Natural killer cell treated with Interleukin-12 subunit alpha and Interleukin-12 subunit beta and Interleukin-15 and Interleukin-18, amount 100 ng/mL, for 72 hours (primary cell): ENCODE measurements around the gene PYROXD2. TPM values are rescaled to one million over a fixed set of nuclear protein-coding genes. Genes with fewer than 3 reads are reported as not detected.
A peak's percentile ranks its signal among the peaks of the same experiment; 100 is the strongest.

ENCODE experiments used
- ATAC-seq, 2 donors: fragments of 150-1000 bp; cut with Tn5 transposase in 1 of 2; sonication (Bioruptor Pico), chemical (Tn5 transposase) in 1 of 2; 2 replicates each; pipeline ENCODE4 v1.10.0; 2021
- DNase-seq: peaks from one replicate; pipeline ENCODE4 v3.0.0; 2022; ENCODE audit warnings: low spot score
- H3K27ac Mint-ChIP-seq, 2 donors: 1 replicate in 1 of 2; 2 replicates in 1 of 2; pipeline ENCODE4 v1.8.0; 2022; ENCODE audit warnings: mixed read lengths in 2 of 2, mild to moderate bottlenecking in 1 of 2, moderate library complexity in 1 of 2
- H3K27me3 Mint-ChIP-seq, 2 donors: 1 replicate in 1 of 2; 2 replicates in 1 of 2; pipeline ENCODE4 v1.8.0; 2022; ENCODE audit warnings: mixed read lengths in 2 of 2
- H3K36me3 Mint-ChIP-seq: one replicate; pipeline ENCODE4 v1.8.0; 2022; ENCODE audit warnings: mixed read lengths
- H3K4me1 Mint-ChIP-seq, 2 donors: 1 replicate in 1 of 2; 2 replicates in 1 of 2; pipeline ENCODE4 v1.8.0; 2022; ENCODE audit warnings: low read depth in 2 of 2, mixed read lengths in 2 of 2, mild to moderate bottlenecking in 1 of 2
- H3K4me3 Mint-ChIP-seq: one replicate; pipeline ENCODE4 v1.8.0; 2022; ENCODE audit warnings: mixed read lengths
- H3K9me3 Mint-ChIP-seq: 2 replicates; pipeline ENCODE4 v1.8.0; 2022; ENCODE audit warnings: mixed read lengths
- total RNA-seq, 2 donors: library from RNA; stranded (reverse); gene quantifications; one replicate each; pipeline ENCODE4 v1.2.3, GENCODE V29; 2022

Gene PYROXD2
- total RNA-seq, 2 donors from 2014 or later, result 6.1 to 7.2 TPM

DNA sequence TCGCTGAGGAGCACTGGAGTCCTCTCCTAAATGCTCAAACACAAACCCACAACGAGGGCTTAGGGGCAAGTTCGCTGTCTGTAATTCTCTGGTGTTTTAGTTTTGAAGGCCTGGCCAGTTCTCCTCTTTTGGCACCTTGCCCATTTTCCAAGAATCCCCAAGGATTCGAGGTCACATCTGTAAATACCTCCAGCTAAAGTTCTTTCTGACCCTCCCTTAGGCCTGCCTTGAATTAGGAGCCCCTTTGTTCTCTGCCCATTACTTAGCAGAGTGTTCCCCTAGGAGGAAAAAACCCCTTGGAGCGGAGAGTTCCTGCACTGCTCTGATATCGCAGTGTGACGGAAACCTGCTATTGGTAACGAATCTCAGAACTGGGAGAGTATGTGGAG is 743 bp upstream of the PYROXD2 start:
- no peak for DNase-seq
- no peak for ATAC-seq
- Mint-ChIP-seq H3K4me3 (no peak overlapping the region), H3K4me1 (peaks cover 11 to 14% of the 10 kb centered on the region in 2 donors), H3K27ac (peak overlapping the region in 1 of 2 donors; percentile 70), H3K36me3 (no peaks in the 10 kb centered on the region), H3K9me3 (no peaks in the 10 kb centered on the region), H3K27me3 (no peaks in the 10 kb centered on the region)

DNA sequence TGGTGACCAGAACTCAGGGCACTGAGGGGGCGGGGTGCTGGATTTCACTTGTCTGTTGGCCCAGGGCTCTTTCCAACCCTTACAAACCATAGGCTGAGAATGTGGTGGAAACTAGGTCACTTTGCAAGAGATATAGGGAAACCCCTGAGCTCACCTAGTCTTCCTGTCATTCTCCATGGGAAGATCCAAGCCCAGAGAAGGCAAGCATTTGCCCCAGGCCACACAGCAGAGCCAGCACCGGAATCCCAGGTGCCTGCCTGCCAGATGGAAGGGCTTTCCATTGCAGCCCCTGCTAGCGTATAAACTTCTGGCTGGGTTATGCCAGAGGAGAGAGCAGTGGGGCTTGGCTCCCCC is 427 bp downstream of the PYROXD2 start:
- Mint-ChIP-seq H3K9me3 (no peaks in the 10 kb centered on the region), H3K4me3 (peak overlapping the region; percentile 81), H3K4me1 (peaks cover 11 to 12% of the 10 kb centered on the region in 2 donors), H3K27ac (peak overlapping the region; percentile 70 to 83), H3K36me3 (no peaks in the 10 kb centered on the region), H3K27me3 (no peaks in the 10 kb centered on the region)
- DNase-seq (no peak), ATAC-seq (no peak)

DNA sequence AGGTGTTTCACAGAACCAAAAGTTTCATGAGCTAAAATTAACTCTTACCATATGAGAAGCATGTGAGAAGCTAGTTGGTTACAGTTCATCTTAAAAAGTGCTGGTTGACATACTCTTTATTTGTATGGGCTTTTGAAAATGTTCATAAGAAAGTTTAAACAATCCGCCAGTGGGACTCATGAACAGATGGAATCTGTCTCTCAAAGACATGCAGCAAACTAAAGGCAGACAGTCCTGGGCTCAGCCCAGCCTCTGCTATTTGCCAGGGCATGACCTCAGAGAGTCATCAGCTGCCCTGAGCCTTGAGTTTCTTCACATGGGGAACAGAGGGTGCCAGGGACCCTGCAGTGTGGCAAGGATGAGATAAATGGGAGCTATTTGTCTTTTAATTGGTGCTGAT is 3.2 kb downstream of the PYROXD2 start:
- H3K4me3 Mint-ChIP-seq, result no peak overlapping the region
- H3K27me3 Mint-ChIP-seq, result no peaks in the 10 kb centered on the region
- H3K27ac Mint-ChIP-seq, result no peak overlapping the region
- DNase-seq (no peak), ATAC-seq (no peak)
- H3K4me1 Mint-ChIP-seq, result peaks cover 11 to 15% of the 10 kb centered on the region in 2 donors
- H3K9me3 Mint-ChIP-seq, result no peaks in the 10 kb centered on the region
- no peaks in the 10 kb centered on the region for H3K36me3 Mint-ChIP-seq

DNA sequence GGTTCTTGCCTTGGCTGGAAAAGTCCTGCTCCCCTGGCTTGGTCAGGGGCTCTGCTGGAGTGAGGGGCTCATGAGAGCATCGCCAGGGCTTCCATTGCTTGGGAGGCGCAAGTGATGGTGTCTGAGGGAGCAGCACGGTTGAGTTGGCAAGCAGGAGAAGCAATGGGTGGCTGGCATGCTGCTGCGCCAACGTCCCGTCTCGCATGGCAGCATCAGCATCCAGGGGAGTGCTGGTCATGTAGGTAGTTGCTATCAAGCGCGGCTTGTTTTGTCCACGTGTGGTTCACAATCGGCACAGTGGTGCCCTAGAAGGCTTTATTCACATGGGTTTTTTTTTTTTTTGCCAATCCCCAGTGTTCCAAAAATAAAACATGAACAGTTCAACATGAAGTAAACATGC is 3.8 kb downstream of the PYROXD2 start:
- no peaks in the 10 kb centered on the region for H3K27me3 Mint-ChIP-seq
- no peak for DNase-seq
- no peaks in the 10 kb centered on the region for H3K36me3 Mint-ChIP-seq
- peaks cover 11 to 15% of the 10 kb centered on the region in 2 donors for H3K4me1 Mint-ChIP-seq
- H3K9me3 Mint-ChIP-seq, result no peaks in the 10 kb centered on the region
- ATAC-seq, result no peak
- no peak overlapping the region for H3K4me3 Mint-ChIP-seq
- no peak overlapping the region for H3K27ac Mint-ChIP-seq

DNA sequence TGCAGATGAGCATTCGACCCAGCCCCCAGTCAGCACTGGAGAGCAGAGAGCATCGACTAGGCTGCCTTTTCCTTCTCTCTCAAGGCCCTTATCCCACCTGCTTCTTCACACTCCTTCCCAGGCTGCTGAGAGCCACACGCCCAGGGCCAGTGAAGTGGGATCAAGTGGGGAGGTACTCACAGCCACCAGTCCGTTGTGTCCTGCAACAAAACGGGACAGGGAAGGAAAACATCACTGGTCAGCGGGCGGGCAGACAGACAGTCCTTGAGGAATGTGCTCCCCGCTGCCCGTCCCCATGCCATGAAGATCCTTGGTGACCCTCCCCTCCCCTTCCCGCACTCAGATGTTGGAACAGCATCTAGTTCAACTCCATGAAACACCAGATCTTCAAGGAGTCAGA is 4.2 kb downstream of the PYROXD2 start:
- no peaks in the 10 kb centered on the region for H3K9me3 Mint-ChIP-seq
- H3K27ac Mint-ChIP-seq, result no peak overlapping the region
- ATAC-seq (no peak), DNase-seq (no peak)
- peaks cover 11 to 15% of the 10 kb centered on the region in 2 donors for H3K4me1 Mint-ChIP-seq
- H3K4me3 Mint-ChIP-seq, result no peak overlapping the region
- H3K36me3 Mint-ChIP-seq, result no peaks in the 10 kb centered on the region
- no peaks in the 10 kb centered on the region for H3K27me3 Mint-ChIP-seq

DNA sequence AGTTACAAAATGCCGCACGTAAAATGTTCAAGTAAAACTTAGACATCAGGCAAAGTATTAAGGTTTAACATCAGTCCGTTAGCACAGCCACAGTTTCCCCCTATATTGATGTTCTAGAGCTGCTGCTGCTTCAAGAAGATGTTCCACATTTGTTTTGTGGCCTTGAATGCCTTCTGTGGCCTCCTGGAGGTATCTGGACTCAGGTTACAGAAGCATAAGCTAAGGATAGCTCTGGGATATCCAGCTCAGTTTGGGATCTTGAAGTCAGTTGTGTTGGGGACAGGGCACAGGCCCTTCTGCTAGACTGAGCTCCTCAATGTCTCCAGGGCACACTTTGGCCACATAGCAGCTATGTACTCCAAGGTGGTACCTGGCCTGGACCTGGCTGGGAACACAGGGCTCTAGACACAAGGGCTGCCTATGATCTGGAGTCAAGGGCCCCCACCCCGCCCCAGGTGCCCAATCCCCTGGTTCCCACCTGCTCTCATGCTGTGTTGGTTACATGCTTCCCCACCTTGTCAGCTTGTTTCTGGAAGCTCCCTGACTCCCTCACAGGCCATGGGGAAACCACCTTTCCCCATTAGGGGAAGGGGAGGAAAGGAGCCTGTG is 4.7 kb downstream of the PYROXD2 start:
- H3K9me3 Mint-ChIP-seq, result no peaks in the 10 kb centered on the region
- DNase-seq (no peak), ATAC-seq (no peak)
- no peaks in the 10 kb centered on the region for H3K36me3 Mint-ChIP-seq
- H3K4me3 Mint-ChIP-seq, result no peak overlapping the region
- peaks cover 11 to 15% of the 10 kb centered on the region in 2 donors for H3K4me1 Mint-ChIP-seq
- no peak overlapping the region for H3K27ac Mint-ChIP-seq
- no peaks in the 10 kb centered on the region for H3K27me3 Mint-ChIP-seq

DNA sequence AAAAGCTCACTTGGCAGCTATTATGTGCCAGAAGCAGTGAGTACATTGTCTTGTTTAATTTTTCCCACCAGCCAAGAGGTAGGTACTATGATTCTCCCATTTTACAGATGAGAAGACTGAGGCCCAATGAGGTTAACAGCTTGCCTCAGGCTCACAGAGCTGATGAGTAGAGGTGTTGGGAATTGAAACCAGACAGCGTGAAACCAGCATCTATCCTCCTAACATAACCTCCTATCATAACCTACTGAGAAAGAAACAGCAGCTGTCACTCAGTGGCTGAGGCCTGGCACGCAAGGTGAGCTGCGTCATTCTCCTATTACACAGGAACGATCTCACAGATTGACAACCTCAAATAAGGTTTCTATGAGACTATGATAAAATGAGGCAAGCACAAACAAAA is 6.2 kb downstream of the PYROXD2 start:
- peak in 1 of 2 donors; percentile 70 for ATAC-seq
- H3K27me3 Mint-ChIP-seq, result no peaks in the 10 kb centered on the region
- no peak overlapping the region for H3K27ac Mint-ChIP-seq

DNA sequence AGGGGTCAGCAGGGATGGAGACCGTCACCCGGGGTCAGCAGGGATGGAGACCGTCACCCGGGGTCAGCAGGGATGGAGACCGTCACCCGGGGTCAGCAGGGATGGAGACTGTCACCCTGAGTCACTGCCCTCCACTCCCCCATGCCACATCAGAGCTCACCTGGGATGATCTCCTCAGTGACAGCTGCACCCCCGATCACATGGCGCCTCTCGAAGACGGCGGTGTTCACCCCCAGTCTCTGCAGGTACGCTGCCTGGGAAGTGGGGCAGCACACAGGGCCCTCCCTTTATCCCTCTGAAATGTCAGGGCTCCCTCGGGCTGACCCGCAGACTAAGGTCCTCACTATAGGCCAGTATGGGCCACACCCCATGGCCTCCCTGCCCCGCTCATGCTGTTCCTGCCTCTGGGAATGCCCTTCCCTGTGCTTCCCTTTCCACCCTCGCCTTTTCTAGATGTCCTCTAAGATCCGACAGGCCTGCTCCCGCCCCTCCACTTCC is 7.2 kb downstream of the PYROXD2 start:
- H3K36me3 Mint-ChIP-seq, result peaks cover 7% of the 10 kb centered on the region
- ATAC-seq (no peak), DNase-seq (no peak)
- peaks cover 19% of the 10 kb centered on the region in 2 donors for H3K4me1 Mint-ChIP-seq
- no peak overlapping the region for H3K4me3 Mint-ChIP-seq
- no peak overlapping the region for H3K27ac Mint-ChIP-seq
- H3K27me3 Mint-ChIP-seq, result no peaks in the 10 kb centered on the region
- H3K9me3 Mint-ChIP-seq, result no peaks in the 10 kb centered on the region

More for the DNA sequence above, 6.2 kb downstream of the PYROXD2 start:
- Mint-ChIP-seq H3K4me1 (peaks cover 12 to 15% of the 10 kb centered on the region in 2 donors), H3K4me3 (no peak overlapping the region), H3K9me3 (no peaks in the 10 kb centered on the region), H3K36me3 (peaks cover 1% of the 10 kb centered on the region)
- DNase-seq, result no peak

DNA sequence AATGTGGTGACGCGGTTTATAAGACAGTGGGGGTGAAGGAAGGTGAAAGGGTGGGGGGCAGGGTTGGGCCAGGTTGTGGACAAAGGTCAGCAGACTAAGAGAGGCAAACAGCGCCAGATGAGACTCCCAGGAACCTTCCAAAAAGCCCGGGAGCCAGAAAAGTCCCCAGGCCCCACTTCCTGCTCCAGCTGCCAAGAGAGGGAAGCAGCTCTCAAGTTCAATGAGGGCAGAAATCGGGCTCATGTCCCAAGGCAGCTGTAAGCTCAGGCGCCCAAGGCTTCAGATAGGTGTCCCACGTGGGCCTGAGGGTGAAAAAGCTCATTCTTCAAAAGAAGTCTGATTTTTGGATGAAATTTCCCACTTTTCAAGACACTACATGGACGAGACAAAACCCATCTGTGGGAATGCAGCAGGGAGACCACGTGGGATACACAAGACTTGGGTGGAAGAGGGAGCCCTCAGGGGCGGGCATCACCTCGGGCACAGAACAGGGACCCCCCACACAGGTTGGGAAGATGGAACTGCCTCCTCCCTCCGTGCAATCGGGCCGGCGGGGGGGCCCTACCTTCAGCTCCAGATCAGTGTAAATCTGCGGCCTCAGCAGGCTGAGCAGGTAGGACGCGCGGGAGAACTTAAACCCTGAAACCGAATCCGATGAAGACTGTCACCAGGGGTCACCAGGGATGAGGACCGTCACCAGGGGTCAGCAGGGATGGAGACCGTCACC is 7.8 kb downstream of the PYROXD2 start:
- Mint-ChIP-seq H3K4me1 (peaks cover 19% of the 10 kb centered on the region in 2 donors), H3K36me3 (peaks cover 7% of the 10 kb centered on the region), H3K9me3 (no peaks in the 10 kb centered on the region), H3K4me3 (no peak overlapping the region), H3K27ac (no peak overlapping the region), H3K27me3 (no peaks in the 10 kb centered on the region)
- ATAC-seq (no peak), DNase-seq (no peak)

DNA sequence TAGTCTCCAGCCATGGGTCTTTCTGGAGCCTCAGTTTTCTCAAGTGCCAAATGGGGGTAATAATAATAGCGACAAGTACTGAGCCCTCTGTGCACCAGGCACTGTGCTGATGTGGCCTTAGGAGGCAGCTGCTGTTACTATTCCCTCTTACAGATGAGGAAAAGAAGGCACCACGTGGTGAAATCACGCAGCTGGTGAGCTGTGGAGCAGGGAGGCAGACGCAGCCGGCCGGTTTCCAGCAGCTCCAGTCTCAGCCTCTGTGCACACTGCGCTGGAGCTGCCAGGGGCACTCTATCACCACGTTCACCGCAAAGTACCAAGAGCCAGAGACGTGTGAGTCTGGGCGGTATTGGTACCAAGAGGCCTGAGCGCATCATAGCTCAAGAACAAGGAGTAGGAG is 9.6 kb downstream of the PYROXD2 start:
- ATAC-seq (no peak), DNase-seq (no peak)
- peaks cover 7% of the 10 kb centered on the region for H3K36me3 Mint-ChIP-seq
- no peaks in the 10 kb centered on the region for H3K9me3 Mint-ChIP-seq
- H3K27ac Mint-ChIP-seq, result no peak overlapping the region
- no peak overlapping the region for H3K4me3 Mint-ChIP-seq
- no peaks in the 10 kb centered on the region for H3K27me3 Mint-ChIP-seq
- H3K4me1 Mint-ChIP-seq, result peaks cover 21% of the 10 kb centered on the region in 2 donors

DNA sequence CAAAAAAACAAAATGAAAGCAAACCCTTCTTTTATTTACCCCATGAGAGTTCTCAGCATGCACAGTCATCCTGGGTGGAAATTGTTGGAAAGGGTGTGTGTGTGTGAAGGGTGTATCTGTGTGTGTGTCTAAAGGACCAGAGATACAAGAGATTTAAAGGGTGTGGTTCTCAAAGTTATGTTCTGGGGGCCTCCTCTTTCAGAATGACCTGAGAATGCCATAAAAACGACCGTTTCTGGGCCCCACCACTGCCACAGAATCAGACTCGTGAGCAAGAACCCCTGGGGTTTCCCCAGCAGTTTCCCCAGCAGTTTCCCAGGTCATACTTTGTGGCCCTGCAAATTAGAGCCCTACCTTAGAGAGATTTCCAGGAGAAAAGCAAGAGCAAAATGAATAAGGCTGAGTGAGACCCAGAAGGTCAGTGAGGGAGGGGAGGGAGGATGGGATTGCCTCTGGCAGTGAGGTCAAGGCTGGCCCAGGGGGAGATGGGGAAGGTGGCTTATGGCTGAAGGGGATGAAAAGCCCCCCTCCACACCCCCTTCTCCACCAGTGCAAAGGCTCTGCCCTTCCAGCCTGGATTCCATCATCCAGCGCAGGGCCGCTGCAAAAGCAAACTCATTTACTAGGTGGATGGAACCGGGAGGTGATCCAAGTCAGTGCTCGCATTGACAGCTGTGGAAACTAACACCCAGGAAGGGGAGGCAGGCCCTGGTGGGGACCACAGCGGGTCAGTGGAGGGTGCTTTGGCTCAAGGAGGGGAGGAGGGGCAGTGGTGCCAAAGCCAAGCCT is 10.2 kb downstream of the PYROXD2 start:
- peaks cover 7% of the 10 kb centered on the region for H3K36me3 Mint-ChIP-seq
- H3K27me3 Mint-ChIP-seq, result no peaks in the 10 kb centered on the region
- no peaks in the 10 kb centered on the region for H3K9me3 Mint-ChIP-seq
- peak overlapping the region; percentile 19 to 79 for H3K27ac Mint-ChIP-seq
- peak overlapping the region; percentile 77 for H3K4me3 Mint-ChIP-seq
- no peak for DNase-seq
- H3K4me1 Mint-ChIP-seq, result peaks cover 23 to 24% of the 10 kb centered on the region in 2 donors
- peak; percentile 53 to 68 for ATAC-seq

DNA sequence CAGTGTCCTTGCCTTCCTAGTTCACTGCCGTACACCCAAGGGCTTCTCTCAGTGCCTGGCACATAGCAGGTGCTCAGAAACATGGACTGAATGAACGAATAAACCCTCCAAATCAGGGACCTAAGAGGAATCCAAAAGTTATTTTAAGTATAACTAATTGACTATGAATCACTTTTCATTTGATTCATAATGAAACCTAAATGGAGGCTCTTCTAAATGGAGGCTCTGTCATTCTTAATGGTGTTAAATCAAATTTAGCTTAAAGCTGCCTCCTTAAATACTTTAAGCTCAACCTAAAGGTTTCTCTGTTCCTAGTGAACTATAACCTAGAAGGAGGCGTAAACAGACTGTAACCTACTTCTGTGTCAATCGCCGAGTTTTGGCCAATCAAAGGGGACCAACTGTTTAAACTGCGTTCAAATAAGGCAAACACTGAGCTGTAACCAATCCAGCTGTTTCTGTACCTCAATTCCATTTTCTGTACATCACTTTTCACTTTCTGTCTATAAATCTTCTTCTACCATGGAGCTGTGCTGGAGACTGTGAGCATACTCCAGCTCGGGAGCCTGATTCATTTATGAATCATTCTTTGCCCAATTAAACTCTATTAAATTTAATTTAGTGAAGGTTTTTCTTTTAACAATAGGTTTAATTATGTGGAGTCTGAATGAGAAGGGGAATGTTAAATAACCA is 11.0 kb downstream of the PYROXD2 start:
- no peaks in the 10 kb centered on the region for H3K9me3 Mint-ChIP-seq
- no peaks in the 10 kb centered on the region for H3K27me3 Mint-ChIP-seq
- peaks cover 7% of the 10 kb centered on the region for H3K36me3 Mint-ChIP-seq
- H3K4me1 Mint-ChIP-seq, result peaks cover 19 to 24% of the 10 kb centered on the region in 2 donors
- H3K4me3 Mint-ChIP-seq, result peak overlapping the region; percentile 77
- DNase-seq, result no peak
- ATAC-seq, result no peak
- H3K27ac Mint-ChIP-seq, result peak overlapping the region; percentile 19 to 79

DNA sequence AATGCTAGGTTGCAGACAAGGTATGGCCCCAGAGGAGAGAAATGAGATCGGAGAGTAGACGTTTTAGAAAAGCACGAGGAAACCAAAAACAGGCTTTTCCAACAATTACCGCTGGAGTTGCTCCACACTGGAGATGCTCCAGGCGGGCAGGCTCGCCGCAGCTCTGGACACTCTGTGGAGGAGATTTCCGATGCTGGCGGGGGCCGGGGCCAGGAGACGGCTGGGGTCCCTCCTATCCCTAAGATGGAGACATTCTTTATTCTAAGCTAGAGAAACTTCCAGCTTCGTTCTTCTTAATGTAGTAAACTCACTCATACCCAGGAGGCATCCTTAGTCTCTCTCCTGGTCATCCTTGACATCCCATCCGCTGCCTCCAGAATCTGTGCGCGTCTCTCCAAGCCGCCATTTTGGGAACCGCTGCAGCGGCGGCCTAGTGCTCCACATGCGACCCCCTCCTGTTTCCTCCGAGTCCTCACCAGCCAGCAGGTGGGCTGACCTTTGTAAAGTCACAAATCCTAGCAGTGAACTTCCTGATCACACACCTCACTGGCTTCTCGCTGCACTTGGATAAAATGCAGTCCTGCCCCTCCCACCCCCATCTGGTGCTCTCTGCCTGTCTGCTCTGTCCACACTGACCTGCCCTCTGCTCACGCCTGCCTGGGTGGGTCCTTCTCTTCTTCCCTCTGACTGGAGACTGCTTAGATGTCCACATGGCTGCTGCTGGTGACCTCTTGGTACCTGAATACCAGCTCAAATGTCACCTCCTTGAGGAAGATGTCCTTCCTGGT is 11.9 kb downstream of the PYROXD2 start:
- Mint-ChIP-seq H3K27me3 (no peaks in the 10 kb centered on the region), H3K9me3 (no peaks in the 10 kb centered on the region)

More for the DNA sequence above, 11.9 kb downstream of the PYROXD2 start:
- Mint-ChIP-seq H3K36me3 (peaks cover 7% of the 10 kb centered on the region), H3K4me3 (peak overlapping the region; percentile 77), H3K4me1 (peaks cover 21 to 26% of the 10 kb centered on the region in 2 donors), H3K27ac (peak overlapping the region; percentile 19 to 79)
- ATAC-seq (no peak), DNase-seq (no peak)
